SK-N-SH treated with all-trans-retinoic acid at 6 μM for 48 hours (cell line): Measurements from ENCODE around the gene MACROH2A2.
A peak's percentile ranks its signal among the peaks of the same experiment; 100 is the strongest.

Source experiments
- ATAC-seq: fragments of 200-7000 bp; cut with Tn5 transposase; 3 replicates; pipeline ENCODE4 v1.9.1; 2020; ENCODE audit warnings: mild to moderate bottlenecking, moderate library complexity
- ARNTL ChIP-seq: fragments of 450-650 bp; formaldehyde crosslinking; IDR thresholded peaks from 2 replicates; pipeline ENCODE4 v1.5.0; 2020; ENCODE audit warnings: low read depth, mild to moderate bottlenecking, moderate library complexity, borderline replicate concordance
- BACH2 ChIP-seq: fragments of 250-450 bp; sonication (Bioruptor Pico); IDR thresholded peaks from 2 replicates; pipeline ENCODE4 v1.9.0; 2021; ENCODE audit warnings: mild to moderate bottlenecking, borderline replicate concordance
- CREB5 ChIP-seq: fragments of 250-450 bp; sonication (Bioruptor Pico); IDR thresholded peaks from 2 replicates; pipeline ENCODE4 v1.5.1; 2020; ENCODE audit warnings: low read depth, mild to moderate bottlenecking, moderate library complexity
- CSDC2 ChIP-seq: fragments of 250-450 bp; sonication (Bioruptor Pico); IDR thresholded peaks from 2 replicates; pipeline ENCODE4 v1.5.0; 2020; ENCODE audit warnings: mild to moderate bottlenecking, moderate library complexity
- ESRRG ChIP-seq: fragments of 250-450 bp; sonication (Bioruptor Pico); IDR thresholded peaks from 2 replicates; pipeline ENCODE4 v1.6.1; 2021; ENCODE audit warnings: mild to moderate bottlenecking
- GLIS3 ChIP-seq: fragments of 250-450 bp; sonication (Bioruptor Pico); IDR thresholded peaks from 2 replicates; pipeline ENCODE4 v1.5.0; 2020; ENCODE audit warnings: mild to moderate bottlenecking, moderate library complexity
- ISL1 ChIP-seq: fragments of 250-450 bp; sonication (Bioruptor Pico); IDR thresholded peaks from 2 replicates; pipeline ENCODE4 v2.1.2; 2022; ENCODE audit warnings: mild to moderate bottlenecking, moderate library complexity
- OSR1 ChIP-seq: fragments of 250-450 bp; sonication (Bioruptor Pico); IDR thresholded peaks from 2 replicates; pipeline ENCODE4 v1.8.0; 2022; ENCODE audit warnings: moderate library complexity, mild to moderate bottlenecking, inconsistent platforms
- PATZ1 ChIP-seq: fragments of 250-450 bp; sonication (Bioruptor Pico); IDR thresholded peaks from 2 replicates; pipeline ENCODE4 v1.8.0; 2020; ENCODE audit warnings: mild to moderate bottlenecking, moderate library complexity, borderline replicate concordance
- POU6F1 ChIP-seq: fragments of 250-450 bp; sonication (Bioruptor Pico); IDR thresholded peaks from 2 replicates; pipeline ENCODE4 v1.8.0; 2021; ENCODE audit warnings: low read depth, mild to moderate bottlenecking, moderate library complexity, borderline replicate concordance
- PPARA ChIP-seq: fragments of 250-450 bp; sonication (Bioruptor Pico); IDR thresholded peaks from 2 replicates; pipeline ENCODE4 v1.5.0; 2020; ENCODE audit warnings: mild to moderate bottlenecking, borderline replicate concordance
- SNAI2 ChIP-seq: fragments of 250-450 bp; sonication (Bioruptor Pico); IDR thresholded peaks from 2 replicates; pipeline ENCODE4 v1.5.0; 2020; ENCODE audit warnings: mild to moderate bottlenecking, moderate library complexity
- TCF4 ChIP-seq: fragments of 250-450 bp; sonication (Bioruptor Pico); IDR thresholded peaks from 2 replicates; pipeline ENCODE4 v1.8.0; 2021; ENCODE audit warnings: mild to moderate bottlenecking, moderate library complexity, borderline replicate concordance
- TOX ChIP-seq: fragments of 250-450 bp; sonication (Bioruptor Pico); IDR thresholded peaks from 2 replicates; pipeline ENCODE4 v1.8.0; 2021; ENCODE audit warnings: mild to moderate bottlenecking, moderate library complexity, borderline replicate concordance
- TSHZ2 ChIP-seq: fragments of 250-450 bp; sonication (Bioruptor Pico); IDR thresholded peaks from 2 replicates; pipeline ENCODE4 v1.5.0; 2020; ENCODE audit warnings: mild to moderate bottlenecking, moderate library complexity
- ZC3H10 ChIP-seq: fragments of 250-450 bp; sonication (Bioruptor Pico); IDR thresholded peaks from 2 replicates; pipeline ENCODE4 v1.5.1; 2021; ENCODE audit warnings: mild to moderate bottlenecking, moderate library complexity
- ZFP3 ChIP-seq: fragments of 250-450 bp; sonication (Bioruptor Pico); IDR thresholded peaks from 2 replicates; pipeline ENCODE4 v1.5.0; 2020; ENCODE audit warnings: mild to moderate bottlenecking, moderate library complexity
- ZFP30 ChIP-seq: fragments of 450-650 bp; formaldehyde crosslinking; IDR thresholded peaks from 2 replicates; pipeline ENCODE4 v1.5.0; 2022; ENCODE audit warnings: mild to moderate bottlenecking, moderate library complexity
- ZNF565 ChIP-seq: fragments of 450-650 bp; formaldehyde crosslinking; conservative IDR thresholded peaks from 2 replicates; pipeline ENCODE4 v1.5.0; 2020; ENCODE audit warnings: low read depth, mild to moderate bottlenecking, moderate library complexity
- ZNF70 ChIP-seq: fragments of 450-650 bp; formaldehyde crosslinking; IDR thresholded peaks from 2 replicates; pipeline ENCODE4 v1.5.0; 2020; ENCODE audit warnings: mild to moderate bottlenecking, moderate library complexity
- ZNF8 ChIP-seq: fragments of 450-650 bp; formaldehyde crosslinking; IDR thresholded peaks from 2 replicates; pipeline ENCODE4 v1.5.0; 2020; ENCODE audit warnings: mild to moderate bottlenecking, moderate library complexity

Gene MACROH2A2

GRCh38 chr10:70052462-70053217, at the start of gene MACROH2A2:
Gene MACROH2A2, plus strand, starts transcription at chr10:70052846. Its CDS starts 22,813 bp downstream, at chr10:70075659.
- ATAC-seq = peak; percentile 97
- 0 out of 2 replicates have a peak, but pooled peaks have one; percentile 11 for TF ChIP-seq TSHZ2 (CRISPR knock-in tag)
- TF ChIP-seq CREB5 = no peak

- no peak for TF ChIP-seq PPARA (CRISPR knock-in tag)
- TF ChIP-seq ARNTL (CRISPR knock-in tag) = no peak
- TF ChIP-seq TOX (CRISPR knock-in tag) = no peak
- no peak for TF ChIP-seq ZNF70 (CRISPR knock-in tag)
- no peak for TF ChIP-seq ESRRG (CRISPR knock-in tag)
- ATAC-seq = no peak
Observed at GRCh38 chr10:70007116-70007820, 45.4 kb upstream of the MACROH2A2 start.

GRCh38 chr10:70031215-70031614, 21.4 kb upstream of the MACROH2A2 start:
- no peak for ATAC-seq
- TF ChIP-seq BACH2 (CRISPR knock-in tag) = no peak
- TF ChIP-seq CREB5 = no peak

- ATAC-seq = no peak
- TF ChIP-seq ARNTL (CRISPR knock-in tag) = no peak
- no peak for TF ChIP-seq ZC3H10 (CRISPR knock-in tag)
- TF ChIP-seq TOX (CRISPR knock-in tag) = no peak
- no peak for TF ChIP-seq PPARA (CRISPR knock-in tag)
- TF ChIP-seq GLIS3 (CRISPR knock-in tag) = no peak
- TF ChIP-seq OSR1 = no peak
- TF ChIP-seq ZFP30 (CRISPR knock-in tag) = no peak
- no peak for TF ChIP-seq ZNF8 (CRISPR knock-in tag)
- TF ChIP-seq TSHZ2 (CRISPR knock-in tag) = no peak
- TF ChIP-seq PATZ1 (CRISPR knock-in tag) = no peak
- no peak for TF ChIP-seq ZNF70 (CRISPR knock-in tag)
- TF ChIP-seq ISL1 = no peak
- TF ChIP-seq CSDC2 = no peak
- no peak for TF ChIP-seq SNAI2 (CRISPR knock-in tag)
- no peak for TF ChIP-seq ESRRG (CRISPR knock-in tag)
- TF ChIP-seq TCF4 (CRISPR knock-in tag) = no peak
- no peak for TF ChIP-seq POU6F1
- TF ChIP-seq ZNF565 = no peak
- no peak for TF ChIP-seq ZFP3
Observed at GRCh38 chr10:70032667-70033289, 19.9 kb upstream of the MACROH2A2 start.
